SIG-M5 treated with dmso at 0.1 percent for 504 hours (cell line): ENCODE data around the gene IARS2.
A peak's percentile ranks its signal among the peaks of the same experiment; 100 is the strongest.
"Not testable (repeated sequence)": the region's sequence is repeated elsewhere in the genome, so short reads cannot be mapped to it uniquely, and the experiment has no call there.

Source experiments
- DNase-seq: peaks from one replicate; lab custom pipeline; 2025; ENCODE audit not compliant: unreplicated experiment; lab: John Stamatoyannopoulos, UW

IARS2 gene

DNA sequence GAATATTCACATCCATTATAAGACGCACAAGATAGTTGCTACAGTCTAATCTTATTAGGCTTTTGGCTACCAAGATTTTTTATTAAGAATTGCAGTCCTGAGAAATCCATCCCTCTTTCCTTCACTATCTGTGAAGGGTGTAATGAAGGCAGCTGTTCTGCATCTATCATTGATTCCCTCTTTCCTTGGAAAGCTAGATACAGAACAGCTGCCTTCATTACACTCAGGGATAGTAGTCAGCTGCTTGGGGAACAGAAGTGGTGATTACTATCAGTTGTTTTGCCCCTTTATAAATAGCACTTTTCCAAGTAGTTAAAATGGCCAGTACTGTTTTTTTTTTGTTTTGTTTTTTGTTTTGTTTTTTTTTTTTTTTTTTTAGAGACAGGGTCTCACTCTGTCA, 70.2 kb downstream of the IARS2 start:
- no peak for DNase-seq

DNA sequence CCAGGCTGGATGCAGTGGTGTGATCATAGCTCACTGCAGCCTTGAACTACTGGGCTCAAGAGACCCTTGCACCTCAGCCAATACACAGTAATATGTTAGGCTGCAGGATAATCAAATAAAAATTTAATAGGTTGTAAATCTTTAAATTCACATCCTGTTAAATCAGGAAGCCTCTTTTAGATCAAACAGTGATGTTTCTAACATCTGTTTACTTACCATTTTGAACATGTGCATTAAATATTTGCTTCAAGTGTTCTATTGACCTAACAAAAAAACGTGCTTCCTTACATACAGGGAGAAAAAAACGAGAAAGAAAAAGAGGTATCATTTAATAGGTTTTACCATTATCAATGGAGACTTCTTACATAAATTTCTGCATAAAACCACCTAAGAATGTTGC, 70.6 kb downstream of the IARS2 start:
- no peak for DNase-seq

DNA sequence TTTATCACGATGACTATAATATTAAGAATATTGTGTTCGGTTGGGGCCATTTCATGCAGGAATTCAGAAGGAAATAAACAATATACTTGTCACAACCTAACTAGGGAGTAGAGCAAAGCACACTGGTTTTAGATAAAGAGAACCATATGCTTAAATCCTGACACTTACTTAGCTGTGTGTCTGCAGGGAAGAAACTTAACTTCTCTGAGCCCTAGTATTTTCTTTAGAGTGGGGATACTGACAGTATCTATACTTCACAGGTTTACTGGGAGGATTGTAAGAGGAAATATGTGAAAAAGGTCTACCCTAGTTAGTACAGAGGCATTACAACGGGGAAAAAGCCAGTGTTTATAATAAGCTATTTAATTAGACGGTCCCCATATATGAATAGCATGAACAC, 72.9 kb downstream of the IARS2 start:
- DNase-seq = no peak

DNA sequence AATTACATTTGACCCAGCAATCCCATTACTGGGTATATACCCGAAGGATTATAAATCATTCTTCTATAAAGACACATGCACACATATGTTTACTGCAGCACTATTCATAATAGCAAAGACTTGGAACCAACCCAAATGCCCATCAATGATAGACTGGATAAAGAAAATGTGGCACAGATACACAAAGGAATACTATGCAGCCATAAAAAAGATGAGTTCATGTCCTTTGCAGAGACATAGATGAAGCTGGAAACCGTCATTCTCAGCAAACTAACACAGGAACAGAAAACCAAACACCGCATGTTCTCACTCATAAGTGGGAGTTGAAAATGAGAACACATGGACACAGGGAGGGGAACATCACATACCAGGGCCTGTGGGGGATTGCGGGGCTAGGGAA, 76.0 kb downstream of the IARS2 start:
- not testable (repeated sequence) for DNase-seq

DNA sequence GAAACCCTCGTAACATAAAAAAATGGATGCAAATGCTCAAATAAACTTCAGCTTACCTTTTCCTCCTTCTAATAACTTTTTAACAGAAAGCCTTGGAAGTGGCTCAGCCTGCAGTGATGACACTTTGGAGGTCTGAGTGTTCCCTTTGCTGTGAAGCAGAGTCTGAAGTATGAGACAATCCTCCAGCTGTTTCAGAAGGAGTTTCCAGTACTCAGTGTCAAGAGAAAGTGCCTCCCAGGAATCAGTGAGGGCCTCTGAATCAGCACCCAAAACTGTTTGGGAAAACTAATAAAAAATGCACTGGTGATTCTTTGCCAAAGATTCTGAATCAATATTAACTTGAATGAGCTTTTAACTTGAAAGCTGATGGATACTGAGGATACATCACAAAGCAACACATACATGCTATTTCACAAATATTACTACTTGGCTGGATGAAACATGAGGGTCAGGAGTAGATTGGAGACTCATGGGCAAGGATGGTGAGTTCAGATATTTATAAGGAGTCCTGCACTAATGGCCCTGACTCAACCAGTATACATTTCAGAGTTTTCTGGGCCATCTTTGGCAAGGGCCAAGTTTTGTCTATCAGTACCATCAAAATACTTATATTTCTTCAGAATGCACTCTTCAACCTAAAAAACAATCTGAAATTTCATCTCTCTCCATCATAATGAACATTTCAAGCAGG, 77.0 kb downstream of the IARS2 start:
- DNase-seq = no peak

DNA sequence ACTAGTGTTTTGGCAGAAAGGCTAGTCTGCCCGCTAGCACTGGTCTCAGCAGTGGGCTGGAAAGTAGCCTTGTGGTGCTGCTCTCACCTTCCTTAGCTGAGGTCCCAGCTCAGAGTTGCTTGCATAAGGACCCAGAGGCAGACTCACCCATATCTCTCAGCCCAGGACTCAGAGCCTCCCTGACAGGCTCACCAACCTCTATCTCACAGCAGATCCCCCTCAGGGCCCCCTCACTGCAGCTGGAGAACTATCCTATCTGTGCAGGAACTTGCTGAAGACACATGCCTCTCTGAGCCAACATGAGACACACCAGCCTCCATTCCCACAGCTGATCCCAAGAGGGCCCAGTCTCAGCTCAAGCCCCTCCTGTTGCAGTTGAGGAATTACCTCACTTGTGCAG, 82.6 kb downstream of the IARS2 start:
- DNase-seq = no peak

DNA sequence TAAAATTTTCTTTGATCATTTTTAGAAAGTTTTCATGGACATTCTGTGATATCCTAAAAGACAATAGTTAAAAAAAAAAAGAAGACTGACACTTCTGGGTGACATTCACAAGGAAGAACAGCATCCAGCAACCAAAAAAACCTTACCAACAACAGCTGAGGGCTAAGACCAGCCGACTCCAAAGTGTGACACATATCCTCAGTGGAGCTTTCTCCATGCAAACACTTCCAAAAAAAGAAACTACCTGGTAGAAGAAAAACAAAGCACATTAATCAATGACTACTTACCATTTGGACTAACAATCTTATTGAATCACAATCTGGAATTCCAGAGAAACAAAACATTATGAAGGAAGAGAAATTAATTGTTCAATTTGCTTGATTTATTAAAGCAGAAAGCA, 88.2 kb downstream of the IARS2 start:
- no peak for DNase-seq

DNA sequence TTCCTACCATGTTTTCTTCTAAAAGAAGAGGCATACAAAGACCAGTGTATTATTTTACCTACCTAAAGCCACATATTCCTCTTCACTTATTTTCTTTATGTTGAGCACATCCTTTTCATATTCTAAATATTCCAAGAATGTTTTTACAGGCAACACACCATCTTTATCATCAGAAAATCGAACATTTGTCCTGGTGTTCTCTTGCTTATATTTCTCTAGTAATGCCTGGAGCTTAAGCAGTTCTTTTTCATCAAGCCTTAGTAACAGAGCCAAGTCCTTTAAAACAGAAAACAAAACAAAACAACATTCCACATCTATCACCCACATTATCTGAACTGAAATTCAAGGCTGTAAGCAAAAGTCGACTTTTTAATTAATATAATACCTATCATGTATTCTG, 88.7 kb downstream of the IARS2 start:
- DNase-seq = no peak

DNA sequence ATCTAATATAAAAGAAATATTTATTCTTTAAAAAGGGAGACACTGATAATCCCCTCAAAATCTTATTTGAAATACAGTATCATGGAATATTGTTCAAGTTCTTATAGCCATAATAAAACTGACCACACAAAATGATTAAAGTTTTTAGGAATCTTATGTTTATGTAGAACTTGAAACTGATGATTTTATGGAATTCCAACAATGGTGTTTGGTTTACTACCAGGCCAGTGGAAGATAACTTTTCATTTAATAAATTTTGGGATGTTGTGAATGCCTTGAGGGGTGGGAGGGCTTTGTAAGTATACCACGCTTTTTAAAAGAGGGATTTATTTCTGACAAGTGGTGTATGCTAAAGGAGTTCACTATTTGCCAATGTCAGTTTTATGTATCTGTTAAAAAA, 90.6 kb downstream of the IARS2 start:
- DNase-seq = no peak

DNA sequence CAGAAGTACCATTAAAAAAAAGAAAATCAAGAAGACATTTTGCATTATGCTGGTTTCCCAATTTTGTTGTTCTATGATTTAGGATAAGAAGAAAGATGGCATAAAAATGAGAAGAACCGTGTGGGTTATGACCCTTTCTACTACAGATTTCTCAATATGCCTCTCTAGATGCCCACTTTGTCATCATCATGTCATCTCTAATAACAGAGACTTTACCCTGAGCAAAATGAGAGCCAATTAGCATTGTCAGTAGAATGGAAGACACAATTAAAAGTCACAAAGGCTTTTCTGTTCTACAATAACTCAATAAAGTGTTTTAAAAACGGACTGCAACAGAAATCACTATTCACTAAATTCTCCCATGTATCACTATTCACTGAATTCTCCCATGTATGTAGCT, 92.8 kb downstream of the IARS2 start:
- no peak for DNase-seq

DNA sequence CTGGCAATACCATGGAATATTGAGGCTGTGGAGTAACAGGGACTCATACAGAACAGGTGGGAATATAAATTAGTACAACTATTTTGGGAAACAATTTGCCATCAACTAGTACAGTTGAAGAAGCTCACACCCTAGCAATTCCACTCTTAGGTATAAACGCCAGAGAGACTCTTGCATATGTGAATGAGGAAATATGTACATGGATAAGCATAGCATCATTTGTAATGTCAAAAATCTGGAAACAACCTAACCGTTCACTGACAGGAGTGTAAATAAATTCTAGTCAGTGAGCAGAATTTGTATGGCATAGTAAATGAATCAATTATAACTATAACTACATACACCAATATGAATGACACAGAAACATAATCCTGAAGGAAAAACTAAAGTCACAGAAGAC, 94.6 kb downstream of the IARS2 start:
- no peak for DNase-seq

DNA sequence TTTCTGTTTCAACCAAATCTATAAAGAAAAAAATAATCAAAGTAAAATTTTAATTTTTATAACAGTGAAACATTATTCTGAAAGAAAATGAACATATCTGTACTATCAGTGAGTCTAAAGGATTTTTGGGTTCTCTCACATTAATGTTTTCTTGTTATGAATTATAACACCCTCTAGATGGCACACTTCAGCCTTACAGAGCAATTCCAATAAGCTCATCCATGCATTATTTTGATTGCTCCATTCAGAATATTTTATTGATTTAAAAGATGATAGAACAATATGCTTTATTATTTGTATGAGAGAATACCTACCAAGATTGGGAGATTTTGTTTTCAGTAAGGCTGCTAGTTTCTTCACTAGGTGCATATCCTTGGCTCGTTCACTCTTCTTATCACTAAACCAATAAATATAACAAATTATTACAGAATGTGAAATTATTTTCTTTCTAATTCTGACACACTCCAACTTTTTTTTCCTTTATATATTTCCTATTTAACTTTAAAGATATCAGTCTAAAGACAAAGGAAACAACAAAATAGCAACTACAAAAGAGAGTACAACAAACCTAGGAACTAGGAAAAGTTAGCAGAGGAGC, 95.9 kb downstream of the IARS2 start:
- peak; percentile 43 for DNase-seq

DNA sequence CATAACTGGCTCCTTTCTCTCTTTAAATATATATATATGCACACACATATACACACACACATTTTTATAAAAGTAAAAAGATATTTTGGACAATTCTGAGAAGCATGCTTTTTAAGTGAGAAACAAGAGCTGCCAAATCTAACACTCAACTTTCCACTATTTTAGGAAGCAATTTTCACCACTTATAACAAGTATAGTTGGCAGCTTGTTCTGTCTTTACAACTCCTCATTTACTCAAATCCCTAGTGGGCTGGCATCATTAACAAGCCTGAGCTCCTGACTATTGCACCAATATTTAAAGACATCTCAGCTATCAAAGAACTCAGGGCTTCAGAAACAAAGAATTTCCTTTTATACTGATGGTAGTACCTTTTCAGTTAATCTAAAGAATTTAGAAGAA, 101.8 kb downstream of the IARS2 start:
- no peak for DNase-seq
